Liver (tissue), 9 donors: ENCODE data around the gene PSRC1. TPM values are rescaled to one million over a fixed set of nuclear protein-coding genes. Genes with fewer than 3 reads are reported as not detected.

Experiments used
- DNase-seq: peaks from one replicate; pipeline ENCODE4 v3.0.0-alpha.2; 2017; ENCODE audit warnings: low spot score
- H3K27ac ChIP-seq, 2 donors: one replicate each; pipeline ENCODE4 v1.7.0; 2013; ENCODE audit warnings: inconsistent platforms in 2 of 2, low read length in 2 of 2, control low read depth in 1 of 2, low read depth in 1 of 2, mild to moderate bottlenecking in 1 of 2
- H3K27me3 ChIP-seq, 4 donors: one replicate each; pipeline versions ENCODE4 v1.6.1 to v1.7.0; 2013; ENCODE audit warnings: low read length in 3 of 4, inconsistent platforms in 1 of 4, mild to moderate bottlenecking in 1 of 4, moderate library complexity in 1 of 4; ENCODE audit not compliant: control insufficient read depth in 4 of 4, insufficient read depth in 4 of 4
- H3K36me3 ChIP-seq, 4 donors: one replicate each; pipeline versions ENCODE4 v1.6.1 to v1.7.0; 2013; ENCODE audit warnings: low read length in 3 of 4, mild to moderate bottlenecking in 3 of 4, low read depth in 1 of 4, moderate library complexity in 1 of 4; ENCODE audit not compliant: control insufficient read depth in 4 of 4, insufficient read depth in 3 of 4
- H3K4me1 ChIP-seq, 4 donors: one replicate each; pipeline versions ENCODE4 v1.6.1 to v1.7.0; 2013; ENCODE audit warnings: low read length in 3 of 4, mild to moderate bottlenecking in 3 of 4, moderate library complexity in 1 of 4; ENCODE audit not compliant: control insufficient read depth in 4 of 4, insufficient read depth in 4 of 4
- H3K4me3 ChIP-seq, 3 donors: one replicate each; pipeline versions ENCODE4 v1.6.1 to v1.7.0; 2013; ENCODE audit warnings: low read length in 3 of 3, control low read depth in 1 of 3, low read depth in 1 of 3, mild to moderate bottlenecking in 1 of 3
- H3K9ac ChIP-seq, 2 donors: one replicate each; pipeline ENCODE4 v1.7.0; 2013; ENCODE audit warnings: low read length in 2 of 2, mild to moderate bottlenecking in 2 of 2, moderate library complexity in 2 of 2, control low read depth in 1 of 2, low read depth in 1 of 2
- H3K9me3 ChIP-seq, 4 donors: one replicate each; pipeline versions ENCODE4 v1.6.1 to v1.7.0; 2013; ENCODE audit warnings: low read length in 3 of 4; ENCODE audit not compliant: control insufficient read depth in 4 of 4
- FOXA1 ChIP-seq: IDR thresholded peaks from 2 replicates; pipeline ENCODE4 v1.6.1; 2016; ENCODE audit warnings: antibody characterized with exemption
- FOXA2 ChIP-seq: IDR thresholded peaks from 2 replicates; pipeline ENCODE4 v1.6.1; 2016; ENCODE audit warnings: antibody characterized with exemption
- GABPA ChIP-seq, 2 donors: IDR thresholded peaks in 1 of 2; conservative IDR thresholded peaks in 1 of 2; 2 replicates each; pipeline ENCODE4 v1.6.1; 2016; ENCODE audit warnings: antibody characterized with exemption in 2 of 2, mild to moderate bottlenecking in 1 of 2, moderate library complexity in 1 of 2
- HNF4A ChIP-seq, 2 donors: conservative IDR thresholded peaks; 2 replicates each; pipeline ENCODE4 v1.6.1; 2016; ENCODE audit warnings: antibody characterized with exemption in 2 of 2, mild to moderate bottlenecking in 2 of 2
- JUND ChIP-seq, 2 donors: IDR thresholded peaks; 2 replicates each; pipeline ENCODE4 v1.6.1; 2016; ENCODE audit warnings: antibody characterized with exemption in 2 of 2
- MAX ChIP-seq: IDR thresholded peaks from 2 replicates; pipeline ENCODE4 v1.6.1; 2016; ENCODE audit warnings: antibody characterized with exemption
- NR2F2 ChIP-seq: IDR thresholded peaks from 2 replicates; pipeline ENCODE4 v1.6.1; 2016; ENCODE audit warnings: antibody characterized with exemption
- RAD21 ChIP-seq, 2 donors: IDR thresholded peaks; 2 replicates each; pipeline ENCODE4 v1.6.1; 2016; ENCODE audit warnings: antibody characterized with exemption in 2 of 2, mild to moderate bottlenecking in 2 of 2
- REST ChIP-seq: IDR thresholded peaks from 2 replicates; pipeline ENCODE4 v1.6.1; 2016; ENCODE audit warnings: antibody characterized with exemption, mild to moderate bottlenecking
- SP1 ChIP-seq: IDR thresholded peaks from 2 replicates; pipeline ENCODE4 v1.6.1; 2018; ENCODE audit warnings: antibody characterized with exemption, mild to moderate bottlenecking
- TAF1 ChIP-seq: conservative IDR thresholded peaks from 2 replicates; pipeline ENCODE4 v1.6.1; 2016; ENCODE audit warnings: antibody characterized with exemption, mild to moderate bottlenecking
- YY1 ChIP-seq: IDR thresholded peaks from 2 replicates; pipeline ENCODE4 v1.6.1; 2016; ENCODE audit warnings: antibody characterized with exemption, mild to moderate bottlenecking
- WGBS: extraction: QIAGEN DNeasy Blood & Tissue Kit; methylation state at CpG from one replicate; pipeline ENCODE4 v1.1.7; 2013; 5-methylcytosine and 5-hydroxymethylcytosine counted together
- polyA plus RNA-seq, 2 donors: library from polyadenylated mRNA; stranded (reverse) in 1 of 2; unstranded in 1 of 2; fragments of 200-250 nt in 1 of 2; fragments of >200 nt in 1 of 2; fragmentation: Nextera tagmentation in 1 of 2; extraction: Ambion mirVana in 1 of 2; gene quantifications; one replicate each; pipeline versions ENCODE4 v1.2.1 to v1.2.3, GENCODE V29; 2013 to 2015
- total RNA-seq, 2 donors: library from RNA; depleted of rRNA; stranded (reverse); fragments of >200 nt; gene quantifications; one replicate each; pipeline ENCODE4 v1.2.3, GENCODE V29; 2014
- TF ChIP-seq, protein P1 (sequence below): IDR thresholded peaks from 2 replicates; pipeline ENCODE4 v1.6.1; 2016; ENCODE audit warnings: antibody characterized with exemption
- TF ChIP-seq, protein P2 (sequence below): fragments of 150-350 bp; IDR thresholded peaks from 2 replicates; pipeline ENCODE4 v1.5.1; 2017; ENCODE audit warnings: improper control_type of control experiment, low read depth, low read length; ENCODE audit not compliant: missing input control
- TF ChIP-seq, protein P3 (sequence below): IDR thresholded peaks from 2 replicates; pipeline ENCODE4 v1.6.1; 2016; ENCODE audit warnings: antibody characterized with exemption
- donor health status: healthy.
- donor health status: healthy.
- donor health status: healthy.
- donor health status: healthy.
- donor health status: healthy.

PSRC1 gene
- total and polyA plus RNA-seq, 4 donors, result 0.25 to 2.6 (median 1.1) TPM

GRCh38 chr1:109272021-109272799, 10.7 kb downstream of the PSRC1 start:
- Histone ChIP-seq H3K4me1 (peaks cover 2 to 27% (median 18%) of the 10 kb centered on the region in 4 donors), H3K4me3 (no peak overlapping the region), H3K9me3 (no peaks in the 10 kb centered on the region), H3K36me3 (no peaks in the 10 kb centered on the region), H3K9ac (no peak overlapping the region), H3K27me3 (no peaks in the 10 kb centered on the region), H3K27ac (no peak overlapping the region)
- WGBS, result 94% methylated on average over 13 of the region's 13 CpGs
- TF ChIP-seq JUND (IDR thresholded peaks at IDR 0.05) (no peak), TAF1 (no peak), REST (no peak)
- no peak for DNase-seq

- Histone ChIP-seq H3K9ac (no peak overlapping the region), H3K27me3 (no peaks in the 10 kb centered on the region), H3K4me1 (peaks cover 0 to 20% (median 14%) of the 10 kb centered on the region in 4 donors), H3K27ac (no peak overlapping the region), H3K9me3 (no peaks in the 10 kb centered on the region), H3K36me3 (no peaks in the 10 kb centered on the region), H3K4me3 (no peak overlapping the region)
- WGBS, result 93% methylated on average over 6 of the region's 6 CpGs
- TF ChIP-seq MAX, result no peak
- TF ChIP-seq GABPA (IDR thresholded peaks at IDR 0.05 in 1 of 2, conservative IDR thresholded peaks at IDR 0.05 in 1 of 2), result no peak
- no peak for TF ChIP-seq REST
- TF ChIP-seq HNF4A (conservative IDR thresholded peaks at IDR 0.05), result no peak
- TF ChIP-seq SP1, result no peak
- TF ChIP-seq, protein P1, sequence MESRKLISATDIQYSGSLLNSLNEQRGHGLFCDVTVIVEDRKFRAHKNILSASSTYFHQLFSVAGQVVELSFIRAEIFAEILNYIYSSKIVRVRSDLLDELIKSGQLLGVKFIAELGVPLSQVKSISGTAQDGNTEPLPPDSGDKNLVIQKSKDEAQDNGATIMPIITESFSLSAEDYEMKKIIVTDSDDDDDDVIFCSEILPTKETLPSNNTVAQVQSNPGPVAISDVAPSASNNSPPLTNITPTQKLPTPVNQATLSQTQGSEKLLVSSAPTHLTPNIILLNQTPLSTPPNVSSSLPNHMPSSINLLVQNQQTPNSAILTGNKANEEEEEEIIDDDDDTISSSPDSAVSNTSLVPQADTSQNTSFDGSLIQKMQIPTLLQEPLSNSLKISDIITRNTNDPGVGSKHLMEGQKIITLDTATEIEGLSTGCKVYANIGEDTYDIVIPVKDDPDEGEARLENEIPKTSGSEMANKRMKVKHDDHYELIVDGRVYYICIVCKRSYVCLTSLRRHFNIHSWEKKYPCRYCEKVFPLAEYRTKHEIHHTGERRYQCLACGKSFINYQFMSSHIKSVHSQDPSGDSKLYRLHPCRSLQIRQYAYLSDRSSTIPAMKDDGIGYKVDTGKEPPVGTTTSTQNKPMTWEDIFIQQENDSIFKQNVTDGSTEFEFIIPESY, result no peak
- TF ChIP-seq FOXA1, result no peak
- no peak for TF ChIP-seq JUND (IDR thresholded peaks at IDR 0.05)
- no peak for TF ChIP-seq YY1
- TF ChIP-seq FOXA2, result no peak
- TF ChIP-seq, protein P2, sequence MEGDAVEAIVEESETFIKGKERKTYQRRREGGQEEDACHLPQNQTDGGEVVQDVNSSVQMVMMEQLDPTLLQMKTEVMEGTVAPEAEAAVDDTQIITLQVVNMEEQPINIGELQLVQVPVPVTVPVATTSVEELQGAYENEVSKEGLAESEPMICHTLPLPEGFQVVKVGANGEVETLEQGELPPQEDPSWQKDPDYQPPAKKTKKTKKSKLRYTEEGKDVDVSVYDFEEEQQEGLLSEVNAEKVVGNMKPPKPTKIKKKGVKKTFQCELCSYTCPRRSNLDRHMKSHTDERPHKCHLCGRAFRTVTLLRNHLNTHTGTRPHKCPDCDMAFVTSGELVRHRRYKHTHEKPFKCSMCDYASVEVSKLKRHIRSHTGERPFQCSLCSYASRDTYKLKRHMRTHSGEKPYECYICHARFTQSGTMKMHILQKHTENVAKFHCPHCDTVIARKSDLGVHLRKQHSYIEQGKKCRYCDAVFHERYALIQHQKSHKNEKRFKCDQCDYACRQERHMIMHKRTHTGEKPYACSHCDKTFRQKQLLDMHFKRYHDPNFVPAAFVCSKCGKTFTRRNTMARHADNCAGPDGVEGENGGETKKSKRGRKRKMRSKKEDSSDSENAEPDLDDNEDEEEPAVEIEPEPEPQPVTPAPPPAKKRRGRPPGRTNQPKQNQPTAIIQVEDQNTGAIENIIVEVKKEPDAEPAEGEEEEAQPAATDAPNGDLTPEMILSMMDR, result no peak
- TF ChIP-seq RAD21 (IDR thresholded peaks at IDR 0.05), result no peak
- no peak for TF ChIP-seq NR2F2
- TF ChIP-seq, protein P3, sequence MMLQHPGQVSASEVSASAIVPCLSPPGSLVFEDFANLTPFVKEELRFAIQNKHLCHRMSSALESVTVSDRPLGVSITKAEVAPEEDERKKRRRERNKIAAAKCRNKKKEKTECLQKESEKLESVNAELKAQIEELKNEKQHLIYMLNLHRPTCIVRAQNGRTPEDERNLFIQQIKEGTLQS, result no peak
- TF ChIP-seq TAF1, result no peak
- DNase-seq, result no peak
Observed at GRCh38 chr1:109271458-109271857, 11.5 kb downstream of the PSRC1 start.
